22Rv1 (cell line): ENCODE measurements around the gene PAPLN.

Experiments
- H3K27ac ChIP-seq: fragments of 450-650 bp; 2 replicates; pipeline ENCODE4 v1.5.1; 2017
- ZFX ChIP-seq: fragments of 450-650 bp; IDR thresholded peaks from 2 replicates; pipeline ENCODE4 v1.6.1; 2017; ENCODE audit warnings: antibody characterized with exemption, borderline replicate concordance
- TF ChIP-seq, protein P1 (sequence below): fragments of 450-650 bp; IDR thresholded peaks from 2 replicates; pipeline ENCODE4 v1.5.1; 2017; ENCODE audit warnings: mild to moderate bottlenecking

The PAPLN gene

DNA sequence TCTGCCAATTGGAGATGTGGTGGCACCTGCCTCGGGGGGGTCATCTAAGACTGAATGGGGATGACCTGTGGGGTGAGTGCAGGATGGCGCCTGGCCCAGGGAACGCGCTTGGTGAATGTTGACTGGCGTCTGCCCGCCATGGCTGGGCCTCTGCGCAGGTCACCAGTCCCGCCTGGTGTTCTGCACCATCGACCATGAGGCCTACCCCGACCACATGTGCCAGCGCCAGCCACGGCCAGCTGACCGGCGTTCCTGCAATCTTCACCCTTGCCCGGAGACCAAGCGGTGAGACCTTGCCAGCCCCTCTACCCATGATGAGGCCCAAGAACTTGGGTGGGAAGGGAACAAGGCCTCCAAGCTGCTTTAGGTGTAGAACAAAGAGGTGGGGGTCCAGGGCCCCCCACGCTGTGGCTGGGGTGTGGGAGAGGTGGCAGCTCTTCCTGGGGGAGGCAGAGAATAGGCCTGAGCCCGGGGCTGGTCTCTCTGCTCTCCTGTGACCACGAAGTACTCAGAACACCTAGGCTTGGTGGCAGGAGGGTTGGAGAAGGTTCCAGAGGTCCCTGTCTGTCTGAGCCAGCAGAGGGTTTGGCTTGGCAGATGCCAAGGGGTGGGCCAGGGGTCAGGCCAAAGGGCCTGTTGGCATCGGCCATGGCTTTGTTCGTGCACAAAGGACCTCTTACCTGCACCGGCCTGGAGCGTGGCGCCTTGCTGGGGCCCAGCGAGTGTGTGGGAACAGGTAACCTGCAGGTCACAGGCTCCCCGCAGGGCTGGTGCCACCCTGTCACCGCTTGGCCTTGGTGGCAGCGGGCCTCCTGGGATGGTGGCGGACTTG, 15.4 kb downstream of the PAPLN start:
- TF ChIP-seq ZFX, result no peak
- TF ChIP-seq, protein P1, sequence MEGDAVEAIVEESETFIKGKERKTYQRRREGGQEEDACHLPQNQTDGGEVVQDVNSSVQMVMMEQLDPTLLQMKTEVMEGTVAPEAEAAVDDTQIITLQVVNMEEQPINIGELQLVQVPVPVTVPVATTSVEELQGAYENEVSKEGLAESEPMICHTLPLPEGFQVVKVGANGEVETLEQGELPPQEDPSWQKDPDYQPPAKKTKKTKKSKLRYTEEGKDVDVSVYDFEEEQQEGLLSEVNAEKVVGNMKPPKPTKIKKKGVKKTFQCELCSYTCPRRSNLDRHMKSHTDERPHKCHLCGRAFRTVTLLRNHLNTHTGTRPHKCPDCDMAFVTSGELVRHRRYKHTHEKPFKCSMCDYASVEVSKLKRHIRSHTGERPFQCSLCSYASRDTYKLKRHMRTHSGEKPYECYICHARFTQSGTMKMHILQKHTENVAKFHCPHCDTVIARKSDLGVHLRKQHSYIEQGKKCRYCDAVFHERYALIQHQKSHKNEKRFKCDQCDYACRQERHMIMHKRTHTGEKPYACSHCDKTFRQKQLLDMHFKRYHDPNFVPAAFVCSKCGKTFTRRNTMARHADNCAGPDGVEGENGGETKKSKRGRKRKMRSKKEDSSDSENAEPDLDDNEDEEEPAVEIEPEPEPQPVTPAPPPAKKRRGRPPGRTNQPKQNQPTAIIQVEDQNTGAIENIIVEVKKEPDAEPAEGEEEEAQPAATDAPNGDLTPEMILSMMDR, result no peak
- no peak overlapping the region for H3K27ac ChIP-seq

DNA sequence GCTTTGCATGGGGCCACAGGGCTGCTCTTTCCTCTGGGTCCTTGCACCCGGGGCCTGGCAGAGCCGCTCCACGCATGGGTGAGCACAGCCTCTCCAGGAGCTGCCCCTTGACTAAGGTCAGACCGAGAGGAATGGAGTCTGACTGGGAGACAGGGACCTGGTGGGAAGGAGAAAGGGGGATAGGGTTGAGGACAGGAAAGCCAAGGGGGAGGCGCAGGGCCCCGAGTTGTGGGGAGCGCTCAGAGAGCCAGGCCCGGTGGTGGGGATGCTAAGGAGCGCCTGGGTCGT, 16.0 kb downstream of the PAPLN start:
- no peak overlapping the region for H3K27ac ChIP-seq
- TF ChIP-seq, protein P1, result no peak
- TF ChIP-seq ZFX, result no peak

DNA sequence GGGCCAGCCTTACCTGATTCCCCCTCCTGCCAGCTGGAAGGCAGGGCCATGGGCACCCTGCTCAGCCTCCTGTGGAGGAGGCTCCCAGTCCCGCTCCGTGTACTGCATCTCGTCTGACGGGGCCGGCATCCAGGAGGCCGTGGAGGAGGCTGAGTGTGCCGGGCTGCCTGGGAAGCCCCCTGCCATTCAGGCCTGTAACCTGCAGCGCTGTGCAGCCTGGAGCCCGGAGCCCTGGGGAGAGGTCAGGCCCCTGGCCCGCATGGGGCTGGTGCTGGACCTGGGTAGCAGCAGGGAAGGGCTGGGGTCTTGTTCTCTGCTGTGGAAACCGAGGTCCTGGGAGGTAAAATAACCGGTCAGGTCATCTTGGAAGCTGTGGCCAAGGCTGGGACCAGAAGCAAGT, 16.4 kb downstream of the PAPLN start:
- TF ChIP-seq ZFX, result no peak
- TF ChIP-seq, protein P1, result no peak
- no peak overlapping the region for H3K27ac ChIP-seq

DNA sequence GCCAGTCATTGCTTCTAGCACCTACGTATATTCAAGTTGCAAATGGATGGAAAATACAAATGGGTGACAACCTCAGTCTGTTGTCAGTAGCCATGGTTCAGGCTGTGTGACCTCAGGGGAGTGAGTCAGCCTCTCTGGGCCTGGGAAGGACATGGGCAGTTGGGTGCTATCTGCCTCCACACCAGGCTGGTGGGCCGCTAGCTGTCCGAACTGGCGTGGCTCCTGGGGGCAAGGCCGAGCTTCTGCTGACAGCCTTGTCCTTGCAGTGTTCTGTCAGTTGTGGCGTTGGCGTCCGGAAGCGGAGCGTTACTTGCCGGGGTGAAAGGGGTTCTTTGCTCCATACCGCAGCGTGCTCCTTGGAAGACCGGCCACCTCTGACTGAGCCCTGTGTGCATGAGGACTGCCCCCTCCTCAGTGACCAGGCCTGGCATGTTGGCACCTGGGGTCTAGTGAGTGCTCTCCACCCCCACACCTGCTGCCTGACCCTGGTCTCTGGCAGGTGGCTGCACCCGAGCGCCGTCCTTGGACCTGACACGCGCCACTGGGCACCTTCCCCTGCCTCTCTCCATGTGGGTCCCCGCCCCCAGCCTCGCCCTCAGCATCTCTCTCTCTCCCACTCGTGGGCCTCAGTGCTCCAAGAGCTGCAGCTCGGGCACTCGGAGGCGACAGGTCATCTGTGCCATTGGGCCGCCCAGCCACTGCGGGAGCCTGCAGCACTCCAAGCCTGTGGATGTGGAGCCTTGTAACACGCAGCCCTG, 17.1 kb downstream of the PAPLN start:
- no peak overlapping the region for H3K27ac ChIP-seq
- TF ChIP-seq, protein P1, result no peak
- no peak for TF ChIP-seq ZFX

DNA sequence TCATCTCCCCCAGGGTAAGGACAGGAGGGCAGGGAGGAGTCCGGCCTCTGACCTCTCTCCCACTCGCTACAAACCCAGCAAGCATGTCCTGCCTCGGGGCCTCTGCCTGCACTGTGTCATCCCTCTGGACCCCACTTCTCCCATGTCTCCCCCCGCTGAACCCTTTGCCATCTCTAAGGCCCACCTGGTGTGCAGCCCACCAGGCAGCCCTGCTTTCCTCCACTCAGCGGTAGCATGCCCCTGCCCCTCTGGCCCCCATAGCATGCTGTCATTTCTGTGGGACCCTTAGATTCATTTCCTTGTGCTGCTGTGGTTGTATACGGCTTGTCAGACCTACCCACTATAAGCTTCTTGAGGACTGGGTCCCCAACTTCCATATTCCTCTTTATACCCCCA, 17.7 kb downstream of the PAPLN start:
- no peak for TF ChIP-seq ZFX
- TF ChIP-seq, protein P1, result no peak
- no peak overlapping the region for H3K27ac ChIP-seq

DNA sequence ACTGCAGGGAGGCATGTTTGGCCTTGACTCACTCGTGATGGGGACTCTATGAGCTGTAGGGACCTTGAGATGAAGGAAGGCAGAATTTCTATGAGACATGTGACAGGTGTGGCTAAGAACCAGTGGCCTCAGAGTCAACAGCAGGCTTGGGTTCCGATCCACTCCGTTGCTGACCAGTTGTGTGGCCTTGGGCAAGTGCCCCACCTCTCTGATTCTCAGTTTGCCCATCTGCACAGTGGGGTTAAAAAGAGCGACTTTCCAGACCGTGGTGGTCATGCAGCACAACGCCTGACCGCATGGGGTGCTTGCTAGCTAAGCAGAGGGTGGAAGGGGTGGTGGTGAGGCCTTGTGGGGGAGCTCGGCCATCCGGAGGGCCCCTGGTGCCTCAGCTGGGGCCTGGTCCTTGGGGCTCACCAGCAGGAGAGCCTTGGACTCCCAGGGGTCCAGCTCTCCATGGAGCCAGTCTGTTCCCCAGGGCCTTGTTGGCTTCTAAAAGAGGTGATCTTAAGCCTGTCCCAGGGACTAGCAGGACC, 18.5 kb downstream of the PAPLN start:
- no peak for TF ChIP-seq ZFX
- TF ChIP-seq, protein P1, result no peak
- H3K27ac ChIP-seq, result no peak overlapping the region

DNA sequence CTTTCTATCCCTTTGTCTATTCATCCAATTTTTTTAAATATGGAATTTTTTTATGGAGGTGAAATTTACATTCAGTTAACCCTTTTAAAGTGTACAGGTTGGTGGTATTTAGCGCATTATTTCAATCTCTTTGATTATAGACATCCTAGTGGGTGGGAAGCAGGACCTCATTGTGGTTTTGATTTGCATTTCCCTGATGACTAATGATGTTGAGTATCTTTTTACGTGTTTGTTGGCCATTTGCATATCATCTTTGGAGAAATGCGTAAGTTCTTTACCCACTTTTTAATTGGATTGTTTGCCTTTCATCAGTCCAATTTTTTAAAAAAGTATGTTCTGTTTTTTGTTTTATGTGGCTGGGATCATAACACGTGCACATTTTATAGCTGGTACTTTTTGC, 20.8 kb downstream of the PAPLN start:
- H3K27ac ChIP-seq, result no peak overlapping the region
- TF ChIP-seq, protein P1, result no peak
- TF ChIP-seq ZFX, result no peak
